HG03108 (cell line): ENCODE results near the gene FHIT.

Experiments
- ATAC-seq: cut with Tn5 transposase; IDR thresholded peaks from one replicate; pipeline ENCODE4 v1.9.1; 2021; ENCODE audit warnings: moderate library complexity; ENCODE audit not compliant: unreplicated experiment

The FHIT gene

GRCh38 chr3:60388731-60389130 is 862.5 kb downstream of the FHIT start:
- ATAC-seq, result no peak

- no peak for ATAC-seq
Measured at GRCh38 chr3:60386306-60386705, 864.9 kb downstream of the FHIT start.

GRCh38 chr3:60384341-60384740 is 866.9 kb downstream of the FHIT start:
- ATAC-seq, result no peak

- ATAC-seq, result no peak
Measured at GRCh38 chr3:60383345-60383744, 867.9 kb downstream of the FHIT start.

GRCh38 chr3:60366486-60366885 is 884.8 kb downstream of the FHIT start:
- no peak for ATAC-seq

GRCh38 chr3:60365360-60365759 is 885.9 kb downstream of the FHIT start:
- no peak for ATAC-seq

GRCh38 chr3:60364475-60364874 is 886.8 kb downstream of the FHIT start:
- no peak for ATAC-seq

- no peak for ATAC-seq
Measured at GRCh38 chr3:60363817-60364216, 887.4 kb downstream of the FHIT start.

GRCh38 chr3:60355825-60356224 is 895.4 kb downstream of the FHIT start:
- no peak for ATAC-seq

GRCh38 chr3:60351481-60351880 is 899.8 kb downstream of the FHIT start:
- ATAC-seq, result no peak

GRCh38 chr3:60344340-60344739 is 906.9 kb downstream of the FHIT start:
- no peak for ATAC-seq

GRCh38 chr3:60343831-60344230 is 907.4 kb downstream of the FHIT start:
- no peak for ATAC-seq

- no peak for ATAC-seq
Measured at GRCh38 chr3:60339304-60339703, 911.9 kb downstream of the FHIT start.

GRCh38 chr3:60337421-60337820 is 913.8 kb downstream of the FHIT start:
- ATAC-seq, result no peak

GRCh38 chr3:60336061-60336460 is 915.2 kb downstream of the FHIT start:
- no peak for ATAC-seq

GRCh38 chr3:60333710-60334109 is 917.5 kb downstream of the FHIT start:
- ATAC-seq, result no peak

GRCh38 chr3:60330107-60330506 is 921.1 kb downstream of the FHIT start:
- no peak for ATAC-seq

- no peak for ATAC-seq
Measured at GRCh38 chr3:60325610-60326170, 925.6 kb downstream of the FHIT start.

GRCh38 chr3:60323651-60324050 is 927.6 kb downstream of the FHIT start:
- ATAC-seq, result no peak

GRCh38 chr3:60323180-60323579 is 928.1 kb downstream of the FHIT start:
- ATAC-seq, result no peak

GRCh38 chr3:60322298-60322856 is 928.9 kb downstream of the FHIT start:
- ATAC-seq, result no peak

- ATAC-seq, result no peak
Measured at GRCh38 chr3:60319179-60319858, 931.9 kb downstream of the FHIT start.
